Activated gamma-delta T cell (primary cell): ENCODE measurements around the gene PMEPA1.
A peak's percentile ranks its signal among the peaks of the same experiment; 100 is the strongest.

Experiments used
- DNase-seq: peaks from one replicate; lab custom pipeline; 2025; lab: John Stamatoyannopoulos, UW

PMEPA1 gene

GRCh38 chr20:57711826-57712225, 2.0 kb upstream of the PMEPA1 start:
- DNase-seq: no peak

- no peak for DNase-seq
Observed at GRCh38 chr20:57711311-57711712, 1.5 kb upstream of the PMEPA1 start.

- DNase-seq: no peak
Observed at GRCh38 chr20:57710841-57711240, 1.0 kb upstream of the PMEPA1 start.

- DNase-seq: peak; percentile 42
Observed at GRCh38 chr20:57708694-57709673, 831 bp downstream of the PMEPA1 start.

- no peak for DNase-seq
Observed at GRCh38 chr20:57707849-57708693, 1.7 kb downstream of the PMEPA1 start.

- no peak for DNase-seq
Observed at GRCh38 chr20:57707320-57707719, 2.5 kb downstream of the PMEPA1 start.

- DNase-seq: no peak
Observed at GRCh38 chr20:57705127-57705899, 4.5 kb downstream of the PMEPA1 start.

GRCh38 chr20:57704245-57704644, 5.6 kb downstream of the PMEPA1 start:
- DNase-seq: no peak

- DNase-seq: no peak
Observed at GRCh38 chr20:57703013-57703412, 6.8 kb downstream of the PMEPA1 start.

- DNase-seq: no peak
Observed at GRCh38 chr20:57702521-57702920, 7.3 kb downstream of the PMEPA1 start.

GRCh38 chr20:57702091-57702490, 7.7 kb downstream of the PMEPA1 start:
- no peak for DNase-seq

GRCh38 chr20:57701651-57702050, 8.2 kb downstream of the PMEPA1 start:
- no peak for DNase-seq

- no peak for DNase-seq
Observed at GRCh38 chr20:57701090-57701489, 8.7 kb downstream of the PMEPA1 start.

GRCh38 chr20:57699395-57699794, 10.4 kb downstream of the PMEPA1 start:
- no peak for DNase-seq

GRCh38 chr20:57698867-57699275, 10.9 kb downstream of the PMEPA1 start:
- DNase-seq: no peak

- no peak for DNase-seq
Observed at GRCh38 chr20:57698116-57698866, 11.5 kb downstream of the PMEPA1 start.

- no peak for DNase-seq
Observed at GRCh38 chr20:57697543-57697942, 12.3 kb downstream of the PMEPA1 start.

GRCh38 chr20:57696401-57696961, 13.3 kb downstream of the PMEPA1 start:
- DNase-seq: no peak

GRCh38 chr20:57695940-57696339, 13.9 kb downstream of the PMEPA1 start:
- no peak for DNase-seq

- DNase-seq: no peak
Observed at GRCh38 chr20:57695012-57695411, 14.8 kb downstream of the PMEPA1 start.

GRCh38 chr20:57694481-57694880, 15.3 kb downstream of the PMEPA1 start:
- no peak for DNase-seq
